Measurements from ENCODE around the gene STK38L. TPM values are rescaled to one million over a fixed set of nuclear protein-coding genes. Genes with fewer than 3 reads are reported as not detected.

Gene STK38L
- polyA plus RNA-seq, 1 donor: 33.7 TPM

- Histone ChIP-seq H3K4me1 (ENCODE audit: control insufficient read depth, insufficient read depth, low read length) (no peaks in the 10 kb centered on the region), H3K9me3 (ENCODE audit: control insufficient read depth, low read depth, low read length) (no peaks in the 10 kb centered on the region), H3K27ac (ENCODE audit: low read length) (no peak overlapping the region), H3K4me3 (ENCODE audit: low read length) (no peak overlapping the region), H3K27me3 (ENCODE audit: control insufficient read depth, insufficient read depth, low read length) (no peaks in the 10 kb centered on the region), H3K36me3 (ENCODE audit: control insufficient read depth, insufficient read depth, low read length) (no peaks in the 10 kb centered on the region)
- DNase-seq: no peak
- no CpG with 5 or more reads among the region's 5 CpGs for WGBS (ENCODE audit: insufficient coverage, low lambda C conversion rate)
Measured at GRCh38 chr12:27343255-27344000, 99.3 kb downstream of the STK38L start.

GRCh38 chr12:27344246-27344645 is 100.2 kb downstream of the STK38L start:
- no peak for DNase-seq
- Histone ChIP-seq H3K27me3 (ENCODE audit: control insufficient read depth, insufficient read depth, low read length) (no peaks in the 10 kb centered on the region), H3K36me3 (ENCODE audit: control insufficient read depth, insufficient read depth, low read length) (no peaks in the 10 kb centered on the region), H3K4me3 (ENCODE audit: low read length) (no peak overlapping the region), H3K9me3 (ENCODE audit: control insufficient read depth, low read depth, low read length) (no peaks in the 10 kb centered on the region), H3K4me1 (ENCODE audit: control insufficient read depth, insufficient read depth, low read length) (no peaks in the 10 kb centered on the region), H3K27ac (ENCODE audit: low read length) (no peak overlapping the region)
- WGBS (ENCODE audit: insufficient coverage, low lambda C conversion rate): no CpG with 5 or more reads among the region's 2 CpGs

DNA sequence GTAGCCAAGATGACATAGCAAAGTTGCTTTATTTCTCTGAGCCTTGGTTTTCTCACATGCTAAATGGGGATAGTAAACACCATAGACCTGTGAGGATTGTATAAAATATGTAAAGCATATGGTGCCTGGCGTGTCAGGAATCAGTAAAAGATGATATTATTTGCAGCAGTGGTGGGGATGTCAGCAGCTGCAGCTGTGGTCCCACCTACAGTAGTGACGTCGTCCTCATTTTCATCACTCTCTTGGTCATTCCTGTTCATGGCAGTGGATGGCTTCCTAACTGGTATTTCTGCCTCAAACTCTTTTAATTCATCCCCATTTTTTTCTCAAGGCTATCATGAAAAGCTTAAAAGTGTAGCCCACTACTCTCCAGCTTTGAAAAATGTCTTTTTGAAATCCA is 100.7 kb downstream of the STK38L start:
- WGBS (ENCODE audit: insufficient coverage, low lambda C conversion rate): 80% methylated on average over 1 of the region's 3 CpGs
- Histone ChIP-seq H3K4me1 (ENCODE audit: control insufficient read depth, insufficient read depth, low read length) (no peaks in the 10 kb centered on the region), H3K27me3 (ENCODE audit: control insufficient read depth, insufficient read depth, low read length) (no peaks in the 10 kb centered on the region), H3K4me3 (ENCODE audit: low read length) (no peak overlapping the region), H3K27ac (ENCODE audit: low read length) (no peak overlapping the region), H3K36me3 (ENCODE audit: control insufficient read depth, insufficient read depth, low read length) (no peaks in the 10 kb centered on the region), H3K9me3 (ENCODE audit: control insufficient read depth, low read depth, low read length) (no peaks in the 10 kb centered on the region)
- DNase-seq: no peak

- Histone ChIP-seq H3K27ac (ENCODE audit: low read length) (no peak overlapping the region), H3K4me1 (ENCODE audit: control insufficient read depth, insufficient read depth, low read length) (no peaks in the 10 kb centered on the region), H3K27me3 (ENCODE audit: control insufficient read depth, insufficient read depth, low read length) (no peaks in the 10 kb centered on the region), H3K4me3 (ENCODE audit: low read length) (no peak overlapping the region), H3K36me3 (ENCODE audit: control insufficient read depth, insufficient read depth, low read length) (no peaks in the 10 kb centered on the region), H3K9me3 (ENCODE audit: control insufficient read depth, low read depth, low read length) (no peaks in the 10 kb centered on the region)
- WGBS (ENCODE audit: insufficient coverage, low lambda C conversion rate): no CpG with 5 or more reads among the region's 4 CpGs
- no peak for DNase-seq
Measured at GRCh38 chr12:27345376-27345775, 101.3 kb downstream of the STK38L start.

DNA sequence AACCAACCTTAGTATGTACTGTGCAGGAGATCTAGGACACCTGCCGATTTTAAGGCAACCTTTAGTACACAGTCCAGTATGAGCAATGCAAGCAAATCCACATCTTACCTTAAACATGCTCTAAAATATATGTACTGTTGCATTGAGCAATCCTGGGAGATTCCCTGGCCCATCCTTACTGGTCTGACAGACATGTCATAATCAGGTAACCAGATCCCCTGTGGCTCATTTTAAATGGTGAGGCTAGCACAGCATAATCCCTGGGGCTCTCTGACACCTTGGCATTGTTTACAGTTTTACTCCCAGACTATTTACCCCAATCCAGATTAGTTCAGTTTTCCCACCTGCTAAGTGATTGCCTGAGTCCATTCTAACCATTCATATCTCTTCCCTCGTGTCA is 103.7 kb downstream of the STK38L start:
- Histone ChIP-seq H3K4me3 (ENCODE audit: low read length) (no peak overlapping the region), H3K27me3 (ENCODE audit: control insufficient read depth, insufficient read depth, low read length) (no peaks in the 10 kb centered on the region), H3K4me1 (ENCODE audit: control insufficient read depth, insufficient read depth, low read length) (no peaks in the 10 kb centered on the region), H3K27ac (ENCODE audit: low read length) (no peak overlapping the region), H3K36me3 (ENCODE audit: control insufficient read depth, insufficient read depth, low read length) (no peaks in the 10 kb centered on the region), H3K9me3 (ENCODE audit: control insufficient read depth, low read depth, low read length) (no peaks in the 10 kb centered on the region)
- WGBS (ENCODE audit: insufficient coverage, low lambda C conversion rate): no CpG with 5 or more reads among the region's 2 CpGs
- no peak for DNase-seq

- no peaks in the 10 kb centered on the region for H3K27me3 ChIP-seq (ENCODE audit: control insufficient read depth, insufficient read depth, low read length)
- no peaks in the 10 kb centered on the region for H3K36me3 ChIP-seq (ENCODE audit: control insufficient read depth, insufficient read depth, low read length)
- no peak for DNase-seq
- H3K4me1 ChIP-seq (ENCODE audit: control insufficient read depth, insufficient read depth, low read length): no peaks in the 10 kb centered on the region
- H3K27ac ChIP-seq (ENCODE audit: low read length): no peak overlapping the region
- no peaks in the 10 kb centered on the region for H3K9me3 ChIP-seq (ENCODE audit: control insufficient read depth, low read depth, low read length)
- no CpG with 5 or more reads among the region's 7 CpGs for whole genome bisulfite sequencing (ENCODE audit: insufficient coverage, low lambda C conversion rate)
- H3K4me3 ChIP-seq (ENCODE audit: low read length): no peak overlapping the region
Measured at GRCh38 chr12:27351476-27351875, 107.4 kb downstream of the STK38L start.

GRCh38 chr12:27355486-27355885 is 111.4 kb downstream of the STK38L start:
- WGBS (ENCODE audit: insufficient coverage, low lambda C conversion rate): 100% methylated on average over 1 of the region's 2 CpGs
- H3K4me1 ChIP-seq (ENCODE audit: control insufficient read depth, insufficient read depth, low read length): no peaks in the 10 kb centered on the region
- no peak for DNase-seq
- H3K27ac ChIP-seq (ENCODE audit: low read length): no peak overlapping the region
- no peaks in the 10 kb centered on the region for H3K27me3 ChIP-seq (ENCODE audit: control insufficient read depth, insufficient read depth, low read length)
- no peak overlapping the region for H3K4me3 ChIP-seq (ENCODE audit: low read length)
- H3K9me3 ChIP-seq (ENCODE audit: control insufficient read depth, low read depth, low read length): no peaks in the 10 kb centered on the region
- no peaks in the 10 kb centered on the region for H3K36me3 ChIP-seq (ENCODE audit: control insufficient read depth, insufficient read depth, low read length)

- no peak overlapping the region for H3K27ac ChIP-seq (ENCODE audit: low read length)
- WGBS (ENCODE audit: insufficient coverage, low lambda C conversion rate): 100% methylated on average over 1 of the region's 1 CpG
- H3K27me3 ChIP-seq (ENCODE audit: control insufficient read depth, insufficient read depth, low read length): no peaks in the 10 kb centered on the region
- no peaks in the 10 kb centered on the region for H3K36me3 ChIP-seq (ENCODE audit: control insufficient read depth, insufficient read depth, low read length)
- H3K9me3 ChIP-seq (ENCODE audit: control insufficient read depth, low read depth, low read length): no peaks in the 10 kb centered on the region
- H3K4me3 ChIP-seq (ENCODE audit: low read length): no peak overlapping the region
- H3K4me1 ChIP-seq (ENCODE audit: control insufficient read depth, insufficient read depth, low read length): no peaks in the 10 kb centered on the region
- DNase-seq: no peak
Measured at GRCh38 chr12:27355979-27356378, 111.9 kb downstream of the STK38L start.

- H3K27ac ChIP-seq (ENCODE audit: low read length): no peak overlapping the region
- H3K4me3 ChIP-seq (ENCODE audit: low read length): no peak overlapping the region
- H3K36me3 ChIP-seq (ENCODE audit: control insufficient read depth, insufficient read depth, low read length): no peaks in the 10 kb centered on the region
- DNase-seq: no peak
- no peaks in the 10 kb centered on the region for H3K27me3 ChIP-seq (ENCODE audit: control insufficient read depth, insufficient read depth, low read length)
- H3K4me1 ChIP-seq (ENCODE audit: control insufficient read depth, insufficient read depth, low read length): no peaks in the 10 kb centered on the region
- no peaks in the 10 kb centered on the region for H3K9me3 ChIP-seq (ENCODE audit: control insufficient read depth, low read depth, low read length)
- WGBS (ENCODE audit: insufficient coverage, low lambda C conversion rate): no CpG with 5 or more reads among the region's 3 CpGs
Measured at GRCh38 chr12:27359578-27360340, 115.7 kb downstream of the STK38L start.

DNA sequence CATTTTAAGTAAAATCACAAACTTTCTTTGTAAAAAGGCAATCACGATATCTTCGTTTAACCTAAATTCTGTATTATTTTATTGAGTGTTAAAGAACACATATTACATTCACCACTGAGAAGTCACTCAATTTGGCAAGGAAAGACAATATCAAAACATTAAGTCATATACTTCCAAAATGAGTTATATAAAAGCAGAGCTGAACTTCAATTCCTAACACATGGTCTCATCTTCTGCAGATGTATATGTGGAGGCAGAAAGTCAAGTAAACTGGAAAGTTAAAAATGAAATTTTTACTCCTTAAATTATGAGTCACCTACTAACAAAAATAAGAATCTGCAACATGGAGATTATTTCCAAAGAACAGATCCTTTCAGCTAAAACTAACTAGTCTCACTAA is 117.3 kb downstream of the STK38L start:
- Histone ChIP-seq H3K27me3 (ENCODE audit: control insufficient read depth, insufficient read depth, low read length) (no peaks in the 10 kb centered on the region), H3K36me3 (ENCODE audit: control insufficient read depth, insufficient read depth, low read length) (no peaks in the 10 kb centered on the region), H3K4me3 (ENCODE audit: low read length) (no peak overlapping the region), H3K4me1 (ENCODE audit: control insufficient read depth, insufficient read depth, low read length) (no peaks in the 10 kb centered on the region), H3K27ac (ENCODE audit: low read length) (no peak overlapping the region), H3K9me3 (ENCODE audit: control insufficient read depth, low read depth, low read length) (no peaks in the 10 kb centered on the region)
- no peak for DNase-seq
- WGBS (ENCODE audit: insufficient coverage, low lambda C conversion rate): 100% methylated on average over 2 of the region's 2 CpGs
